HepG2 (cell line): ENCODE results near the gene TM4SF4. TPM values are rescaled to one million over a fixed set of nuclear protein-coding genes. Genes with fewer than 3 reads are reported as not detected.
A peak's percentile ranks its signal among the peaks of the same experiment; 100 is the strongest.

Experiments used
- ATAC-seq: fragments of 200-7000 bp; cut with Tn5 transposase; 3 replicates; pipeline ENCODE4 v1.9.1; 2020; ENCODE audit warnings: mild to moderate bottlenecking, moderate library complexity
- BruUV-seq: library from RNA; stranded (reverse); fragments of 400-500 nt; replicated peaks from 2 replicates; lab custom pipeline; 2021; lab: Mats Ljungman, UMichigan
- CTCF ChIA-PET: fragments of 300-600 bp; formaldehyde crosslinking; extraction: SDS; loops from one replicate; lab custom pipeline; 2021; ENCODE audit warnings: low total read pairs, inconsistent platforms, low intra/inter-chr PET ratio; lab: Yijun Ruan, JAX
- POLR2A ChIA-PET: fragments of 350-600 bp; sonication (Branson Sonifier 250); formaldehyde crosslinking; loops from one replicate; lab custom pipeline; 2020; ENCODE audit warnings: antibody characterized with exemption, inconsistent platforms; lab: Yijun Ruan, JAX
- DNase-seq: peaks from one replicate; pipeline ENCODE4 v3.0.0-alpha.2; 2015; ENCODE audit warnings: low spot score
- FAIRE-seq: peaks from 3 replicates; lab custom pipeline; 2011; peaks lifted over from hg19 to GRCh38; lab: Jason Lieb, UNC
- H2AFZ ChIP-seq: one replicate; pipeline ENCODE4 v1.6.1; 2011; ENCODE audit warnings: low read length, inconsistent platforms
- H3K27ac ChIP-seq: fragments of 300-600 bp; 3 replicates; pipeline ENCODE4 v1.8.0; 2011; ENCODE audit warnings: mixed run types, mild to moderate bottlenecking, mixed read lengths, low read length, inconsistent platforms; ENCODE audit not compliant: insufficient read depth; ENCODE audit errors: extremely low read length
- H3K27me3 ChIP-seq, 2 experiments: fragments of 200-600 bp in 1 of 2; 2 replicates in 1 of 2; 3 replicates in 1 of 2; pipeline versions ENCODE4 v1.6.0 to v1.8.0; 2011; ENCODE audit warnings: low read length in 2 of 2, mild to moderate bottlenecking in 2 of 2, moderate library complexity in 2 of 2, inconsistent platforms in 1 of 2; ENCODE audit not compliant: insufficient read depth in 2 of 2, control insufficient read depth in 1 of 2
- H3K36me3 ChIP-seq, 2 experiments: fragments of 200-600 bp in 1 of 2; replicated peaks in 1 of 2; 2 replicates in 1 of 2; 3 replicates in 1 of 2; pipeline versions ENCODE4 v1.5.1 to v1.8.0; 2011; ENCODE audit warnings: low read length in 2 of 2, inconsistent platforms in 1 of 2; ENCODE audit not compliant: insufficient read depth in 2 of 2, control insufficient read depth in 1 of 2
- H3K4me1 ChIP-seq: 2 replicates; pipeline ENCODE4 v1.5.1; 2012; ENCODE audit warnings: low read length, inconsistent platforms; ENCODE audit not compliant: insufficient read depth
- H3K4me2 ChIP-seq: 2 replicates; pipeline ENCODE4 v1.6.0; 2011; ENCODE audit warnings: low read depth, low read length, inconsistent platforms
- H3K4me3 ChIP-seq, 3 experiments: fragments of 200-600 bp in 1 of 3; sonication (generic), shearing (Covaris generic) in 1 of 3; replicated peaks in 1 of 3; 2 replicates each; pipeline ENCODE4 v1.5.1; 2011 to 2016; ENCODE audit warnings: low read length in 3 of 3, inconsistent platforms in 2 of 3, low read depth in 2 of 3, mild to moderate bottlenecking in 2 of 3, control low read depth in 1 of 3, mixed read lengths in 1 of 3; ENCODE audit not compliant: insufficient read depth in 1 of 3
- H3K79me2 ChIP-seq: one replicate; pipeline ENCODE4 v1.6.1; 2011; ENCODE audit warnings: low read length, inconsistent platforms; ENCODE audit not compliant: insufficient read depth
- H3K9ac ChIP-seq: 2 replicates; pipeline ENCODE4 v1.6.0; 2011; ENCODE audit warnings: mild to moderate bottlenecking, low read depth, low read length, inconsistent platforms; ENCODE audit not compliant: insufficient read depth
- H3K9me3 ChIP-seq: 2 replicates; pipeline ENCODE4 v1.5.1; 2012; ENCODE audit warnings: mild to moderate bottlenecking, low read length
- H4K20me1 ChIP-seq: 2 replicates; pipeline ENCODE4 v1.6.0; 2011; ENCODE audit warnings: inconsistent platforms, mild to moderate bottlenecking, low read length, moderate library complexity; ENCODE audit not compliant: insufficient read depth
- ATF1 ChIP-seq: IDR thresholded peaks from 2 replicates; pipeline ENCODE4 v1.6.1; 2016; ENCODE audit warnings: mild to moderate bottlenecking, control low read depth
- KAT2B ChIP-seq: fragments of 150-350 bp; IDR thresholded peaks from 2 replicates; pipeline ENCODE4 v1.6.1; 2014; ENCODE audit warnings: low read depth, low read length, borderline replicate concordance
- MTA3 ChIP-seq: sonication (generic); formaldehyde crosslinking; IDR thresholded peaks from 2 replicates; pipeline ENCODE4 v1.4.0; 2020; ENCODE audit warnings: missing genetic modification reagents
- SMARCC2 ChIP-seq: fragments of 450-650 bp; IDR thresholded peaks from 2 replicates; pipeline ENCODE4 v1.6.1; 2017; ENCODE audit warnings: antibody characterized with exemption, mild to moderate bottlenecking
- TEAD3 ChIP-seq: optimal IDR thresholded peaks from 2 replicates; pipeline ENCODE3; 2016; ENCODE audit warnings: borderline replicate concordance
- WGBS: methylation state at CpG from one replicate; pipeline ENCODE4 v1.1.6; 2017; ENCODE audit warnings: low lambda C conversion rate; 5-methylcytosine and 5-hydroxymethylcytosine counted together
- in situ Hi-C: cut with HindIII; loops from 2 replicates; pipeline ENCODE4 v1.10.0; 2017; ENCODE audit warnings: low pct_unique_long_range_greater_than_20kb; ENCODE audit not compliant: extremely low pct_ligation_motif_present
- intact Hi-C: fragments of 100-400 bp; cut with micrococcal nuclease; formaldehyde crosslinking; loops from one replicate; pipeline ENCODE4 v1.10.0; 2022; ENCODE audit not compliant: unreplicated experiment
- polyA plus RNA-seq, 8 experiments: library from polyadenylated mRNA; depleted of rRNA in 3 of 8; stranded (reverse) in 7 of 8; unstranded in 1 of 8; fragments of >200 nt; fragmentation: Illumina TruSeq in 4 of 8; extraction: Trizol in 4 of 8; gene quantifications; 2 replicates each; pipeline versions ENCODE4 v1.2.1 to v1.2.3, GENCODE V29; 2011 to 2016; ENCODE audit warnings: low read depth in 4 of 8, missing spikeins in 1 of 8, mixed read lengths in 1 of 8; ENCODE audit not compliant: insufficient read depth in 1 of 8
- total RNA-seq, 5 experiments: library from RNA; depleted of rRNA; stranded (reverse); fragments of >200 nt; fragmentation: Illumina TruSeq; extraction: Trizol; gene quantifications; 2 replicates each; pipeline ENCODE4 v1.2.3, GENCODE V29; 2016; ENCODE audit warnings: low read depth in 1 of 5
- TF ChIP-seq, protein P1 (sequence below): IDR thresholded peaks from 2 replicates; pipeline ENCODE4 v1.6.1; 2018; ENCODE audit warnings: missing genetic modification reagents, mild to moderate bottlenecking, missing compliant biosample characterization

TM4SF4 gene
- total and polyA plus RNA-seq, 2 of the 13 experiments (the other 11 are each of a cell fraction or from before 2014, with no cell fraction given): 0.63 to 0.95 TPM

DNA sequence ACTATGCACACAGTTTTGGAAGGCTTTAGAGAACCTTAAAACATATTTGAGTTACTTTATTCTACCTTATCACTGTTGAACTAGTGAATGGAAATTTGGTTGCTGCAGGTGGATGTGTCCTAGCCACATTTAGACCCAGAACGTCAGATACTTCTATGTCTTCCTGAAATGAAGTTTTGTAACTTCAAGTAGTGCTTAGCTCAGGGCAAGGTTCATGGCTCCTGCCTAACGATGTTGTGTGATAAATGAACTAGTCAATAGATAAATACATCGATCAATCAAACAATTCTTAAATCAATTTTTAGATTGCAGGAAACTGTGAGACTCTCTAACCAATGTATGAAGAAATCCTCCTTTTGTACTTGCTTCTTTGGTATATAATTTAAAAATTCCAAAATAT, 37.2 kb upstream of the TM4SF4 start:
- 6% methylated on average over 3 of the region's 3 CpGs for WGBS
- no peak overlapping the region for H3K9ac ChIP-seq
- peak overlapping the region; percentile 40 for H3K4me2 ChIP-seq
- CTCF ChIA-PET: no interaction called here
- ATAC-seq (peak; percentile 35; the same call in 1 of the 3 replicates), DNase-seq (no peak), FAIRE-seq (no peak)
- H2AFZ ChIP-seq: no peak overlapping the region
- no peaks in the 10 kb centered on the region for H3K79me2 ChIP-seq
- no peaks in the 10 kb centered on the region for H3K27me3 ChIP-seq
- in situ Hi-C loops (no loop called here), intact Hi-C loops (no loop called here)
- peaks cover 24% of the 10 kb centered on the region for H3K4me1 ChIP-seq
- no TSS peak for BruUV-seq
- no peaks in the 10 kb centered on the region for H3K9me3 ChIP-seq
- no peak overlapping the region for H3K4me3 ChIP-seq
- POLR2A ChIA-PET: no interaction called here
- H3K36me3 ChIP-seq: no peaks in the 10 kb centered on the region
- H4K20me1 ChIP-seq: no peaks in the 10 kb centered on the region
- TF ChIP-seq KAT2B: peak; percentile 27; the same call in 1 of the 2 replicates
- TF ChIP-seq ATF1 (CRISPR knock-in tag): no peak
- no peak overlapping the region for H3K27ac ChIP-seq

DNA sequence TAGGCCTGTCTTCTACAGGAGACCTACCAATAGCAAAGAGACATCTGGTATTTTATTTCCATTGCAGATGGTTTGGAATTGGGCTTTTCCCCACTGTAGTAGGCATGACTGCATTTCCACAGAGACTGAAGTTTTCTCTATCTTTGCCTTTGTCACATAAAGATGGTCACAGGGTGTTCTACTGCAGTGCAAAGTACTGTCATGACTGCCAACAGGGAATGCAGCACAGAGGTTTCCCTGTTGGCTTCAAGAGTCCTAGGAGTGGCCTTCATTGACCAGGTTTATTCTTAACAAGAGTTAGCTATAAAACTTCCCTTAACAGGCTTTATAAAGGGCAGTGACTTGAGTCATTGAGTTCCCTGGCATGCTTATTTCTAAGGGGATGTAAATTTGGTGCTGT, 36.8 kb upstream of the TM4SF4 start:
- H3K4me1 ChIP-seq: peaks cover 25% of the 10 kb centered on the region
- no TSS peak for BruUV-seq
- TF ChIP-seq MTA3 (CRISPR knock-in tag): no peak
- TF ChIP-seq, protein P1, sequence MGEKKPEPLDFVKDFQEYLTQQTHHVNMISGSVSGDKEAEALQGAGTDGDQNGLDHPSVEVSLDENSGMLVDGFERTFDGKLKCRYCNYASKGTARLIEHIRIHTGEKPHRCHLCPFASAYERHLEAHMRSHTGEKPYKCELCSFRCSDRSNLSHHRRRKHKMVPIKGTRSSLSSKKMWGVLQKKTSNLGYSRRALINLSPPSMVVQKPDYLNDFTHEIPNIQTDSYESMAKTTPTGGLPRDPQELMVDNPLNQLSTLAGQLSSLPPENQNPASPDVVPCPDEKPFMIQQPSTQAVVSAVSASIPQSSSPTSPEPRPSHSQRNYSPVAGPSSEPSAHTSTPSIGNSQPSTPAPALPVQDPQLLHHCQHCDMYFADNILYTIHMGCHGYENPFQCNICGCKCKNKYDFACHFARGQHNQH: no peak
- no peak for TF ChIP-seq SMARCC2
- peak; percentile 12 for TF ChIP-seq TEAD3
- TF ChIP-seq, all 625 proteins: peak for 1
- Histone ChIP-seq H3K4me3 (no peak overlapping the region), H3K4me2 (no peak overlapping the region), H3K36me3 (no peaks in the 10 kb centered on the region), H3K79me2 (no peaks in the 10 kb centered on the region), H3K27ac (no peak overlapping the region), H3K9ac (no peak overlapping the region), H3K27me3 (no peaks in the 10 kb centered on the region), H4K20me1 (no peaks in the 10 kb centered on the region), H3K9me3 (no peaks in the 10 kb centered on the region), H2AFZ (no peak overlapping the region)
- DNase-seq (no peak), FAIRE-seq (no peak), ATAC-seq (peak; percentile 78)
- ChIA-PET CTCF (no interaction called here), POLR2A (no interaction called here)
- in situ Hi-C loops (no loop called here), intact Hi-C loops (no loop called here)
